Breast epithelium (tissue), 3 donors: ENCODE data around the gene ATM.

Source experiments
- CTCF ChIP-seq, 3 donors: fragments of 450-650 bp; IDR thresholded peaks; one replicate each; pipeline ENCODE4 v1.5.1; 2016 to 2017; ENCODE audit warnings: antibody characterized with exemption in 3 of 3, mild to moderate bottlenecking in 3 of 3, moderate library complexity in 3 of 3
- POLR2A ChIP-seq: fragments of 450-650 bp; IDR thresholded peaks from one replicate; pipeline ENCODE4 v1.6.1; 2016; ENCODE audit warnings: antibody characterized with exemption, mild to moderate bottlenecking, moderate library complexity

GRCh38 chr11:108286370-108286769 lies 63.5 kb downstream of the ATM start:
- TF ChIP-seq CTCF (IDR thresholded peaks at IDR 0.05): no peak
- no peak for TF ChIP-seq POLR2A
